Measurements from ENCODE around the gene CA12. TPM values are rescaled to one million over a fixed set of nuclear protein-coding genes. Genes with fewer than 3 reads are reported as not detected.

The CA12 gene
- total RNA-seq, 1 experiment from 2014 or later, result 6.1 TPM

- no peak for DNase-seq (ENCODE audit: low read depth)
Observed at GRCh38 chr15:63308491-63308890, 73.2 kb downstream of the CA12 start.

GRCh38 chr15:63306492-63307073 lies 75.1 kb downstream of the CA12 start:
- no peak for DNase-seq (ENCODE audit: low read depth)

GRCh38 chr15:63305260-63305659 lies 76.4 kb downstream of the CA12 start:
- no peak for DNase-seq (ENCODE audit: low read depth)

- no peak for DNase-seq (ENCODE audit: low read depth)
Observed at GRCh38 chr15:63301088-63301487, 80.6 kb downstream of the CA12 start.

- no peak for DNase-seq (ENCODE audit: low read depth)
Observed at GRCh38 chr15:63299943-63300575, 81.6 kb downstream of the CA12 start.

- DNase-seq (ENCODE audit: low read depth), result no peak
Observed at GRCh38 chr15:63296195-63296594, 85.5 kb downstream of the CA12 start.

GRCh38 chr15:63295341-63295740 lies 86.3 kb downstream of the CA12 start:
- DNase-seq (ENCODE audit: low read depth), result no peak

GRCh38 chr15:63294359-63294758 lies 87.3 kb downstream of the CA12 start:
- DNase-seq (ENCODE audit: low read depth), result no peak

GRCh38 chr15:63292771-63293170 lies 88.9 kb downstream of the CA12 start:
- no peak for DNase-seq (ENCODE audit: low read depth)

GRCh38 chr15:63292241-63292640 lies 89.4 kb downstream of the CA12 start:
- no peak for DNase-seq (ENCODE audit: low read depth)

- DNase-seq (ENCODE audit: low read depth), result peak; percentile 85
Observed at GRCh38 chr15:63291507-63291906, 90.1 kb downstream of the CA12 start.

- peak; percentile 67 for DNase-seq (ENCODE audit: low read depth)
Observed at GRCh38 chr15:63288778-63289378, 92.8 kb downstream of the CA12 start.

- peak; percentile 23 for DNase-seq (ENCODE audit: low read depth)
Observed at GRCh38 chr15:63288342-63288741, 93.3 kb downstream of the CA12 start.

- no peak for DNase-seq (ENCODE audit: low read depth)
Observed at GRCh38 chr15:63287109-63287508, 94.5 kb downstream of the CA12 start.

GRCh38 chr15:63284335-63284734 lies 97.3 kb downstream of the CA12 start:
- no peak for DNase-seq (ENCODE audit: low read depth)

- no peak for DNase-seq (ENCODE audit: low read depth)
Observed at GRCh38 chr15:63283126-63283525, 98.5 kb downstream of the CA12 start.

GRCh38 chr15:63277893-63278456 lies 103.7 kb downstream of the CA12 start:
- DNase-seq (ENCODE audit: low read depth), result no peak

GRCh38 chr15:63277038-63277892 lies 104.4 kb downstream of the CA12 start, which contains the start of gene APH1B:
TSS of gene APH1B (plus strand) at chr15:63277605. CDS start at chr15:63277624, 19 bp downstream.
- DNase-seq (ENCODE audit: low read depth), result peak; percentile 72

GRCh38 chr15:63276342-63277037 lies 105.2 kb downstream of the CA12 start:
- no peak for DNase-seq (ENCODE audit: low read depth)

GRCh38 chr15:63274427-63274826 lies 107.2 kb downstream of the CA12 start:
- no peak for DNase-seq (ENCODE audit: low read depth)
